Loucy (cell line): ENCODE measurements around the gene C16orf74.

Experiments used
- CTCF ChIP-seq: fragments of 200-600 bp; sonication (generic); conservative IDR thresholded peaks from 2 replicates; pipeline ENCODE4 v1.5.1; 2014; ENCODE audit warnings: mild to moderate bottlenecking, antibody characterized with exemption, low read length
- EZH2phosphoT487 ChIP-seq: fragments of 200-600 bp; IDR thresholded peaks from 2 replicates; pipeline ENCODE4 v1.6.1; 2018; ENCODE audit warnings: antibody characterized with exemption, mild to moderate bottlenecking, moderate library complexity, borderline replicate concordance

- TF ChIP-seq CTCF (no peak), EZH2phosphoT487 (no peak)
Measured at GRCh38 chr16:85704011-85704410, 46.9 kb downstream of the C16orf74 start.
